Measurements from ENCODE around the gene GOLM1. TPM values are rescaled to one million over a fixed set of nuclear protein-coding genes. Genes with fewer than 3 reads are reported as not detected.

GOLM1 gene
- total RNA-seq, 4 donors from 2014 or later, result 4.6 to 11.1 (median 7.1) TPM

GRCh38 chr9:86034863-86035734, 64.3 kb downstream of the GOLM1 start:
- intact Hi-C loops (cut with DNase I; ENCODE audit: low total_unique reads), result no loop called here
- no peak for TF ChIP-seq POLR2A (IDR thresholded peaks at IDR 0.05)
- TF ChIP-seq CTCF (IDR thresholded peaks at IDR 0.05), result no peak
- no peak for DNase-seq (ENCODE audit: low spot score in 2 of 2)
- no peak overlapping the region for H3K4me3 ChIP-seq (ENCODE audit: low read depth, poor library complexity, severe bottlenecking)
- WGBS, 2 donors, result 80 to 81% methylated on average over 17 of the region's 17 CpGs

DNA sequence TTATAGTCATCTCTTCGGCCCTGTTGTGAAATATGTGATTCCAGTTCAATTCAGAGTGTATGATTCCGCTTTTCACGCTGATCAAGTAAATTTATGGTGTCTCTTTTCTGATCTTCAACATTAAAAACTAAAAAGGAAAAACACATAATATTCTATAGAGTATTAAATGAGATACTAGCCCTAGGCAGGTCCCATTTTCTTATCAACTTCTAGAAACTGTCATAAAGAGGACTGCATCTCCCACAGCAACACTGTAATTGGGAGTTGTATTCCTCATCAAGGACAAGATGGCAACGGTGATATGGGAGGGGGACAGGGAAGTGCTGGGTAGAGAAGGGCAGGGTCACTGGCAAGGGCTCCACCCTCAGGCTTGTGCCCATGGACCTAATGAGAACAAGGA, 71.6 kb downstream of the GOLM1 start:
- TF ChIP-seq CTCF (IDR thresholded peaks at IDR 0.05) (no peak), POLR2A (IDR thresholded peaks at IDR 0.05) (no peak)
- intact Hi-C loops (cut with DNase I; ENCODE audit: low total_unique reads), result no loop called here
- H3K4me3 ChIP-seq (ENCODE audit: low read depth, poor library complexity, severe bottlenecking), result no peak overlapping the region
- DNase-seq (ENCODE audit: low spot score in 2 of 2), result no peak
- WGBS, 2 donors, result 96% methylated on average over 4 of the region's 4 CpGs

- TF ChIP-seq CTCF (IDR thresholded peaks at IDR 0.05) (no peak), POLR2A (IDR thresholded peaks at IDR 0.05) (no peak)
- no peak overlapping the region for H3K4me3 ChIP-seq (ENCODE audit: low read depth, poor library complexity, severe bottlenecking)
- intact Hi-C loops (cut with DNase I; ENCODE audit: low total_unique reads), result no loop called here
- no peak for DNase-seq (ENCODE audit: low spot score in 2 of 2)
- 63 to 70% methylated on average over 3 of the region's 3 CpGs for WGBS, 2 donors
Measured at GRCh38 chr9:86022687-86023266, 76.6 kb downstream of the GOLM1 start.

- TF ChIP-seq CTCF (IDR thresholded peaks at IDR 0.05), result no peak
- TF ChIP-seq POLR2A (IDR thresholded peaks at IDR 0.05), result no peak
- no peak overlapping the region for H3K4me3 ChIP-seq (ENCODE audit: low read depth, poor library complexity, severe bottlenecking)
- intact Hi-C loops (cut with DNase I; ENCODE audit: low total_unique reads), result no loop called here
- WGBS, 2 donors, result 76 to 82% methylated on average over 6 of the region's 6 CpGs
- no peak for DNase-seq (ENCODE audit: low spot score in 2 of 2)
Measured at GRCh38 chr9:86021166-86021565, 78.2 kb downstream of the GOLM1 start.

GRCh38 chr9:86020731-86021130, 78.6 kb downstream of the GOLM1 start:
- TF ChIP-seq CTCF (IDR thresholded peaks at IDR 0.05) (no peak), POLR2A (IDR thresholded peaks at IDR 0.05) (no peak)
- DNase-seq (ENCODE audit: low spot score in 2 of 2), result no peak
- intact Hi-C loops (cut with DNase I; ENCODE audit: low total_unique reads), result no loop called here
- no peak overlapping the region for H3K4me3 ChIP-seq (ENCODE audit: low read depth, poor library complexity, severe bottlenecking)
- WGBS, 2 donors, result 93% methylated on average over 1 of the region's 1 CpG
